Caco-2 (cell line): Measurements from ENCODE around the gene SERPINB5. TPM values are rescaled to one million over a fixed set of nuclear protein-coding genes. Genes with fewer than 3 reads are reported as not detected.

Source experiments
- BruUV-seq: library from RNA; stranded (reverse); fragments of 400-500 nt; replicated peaks from 2 replicates; lab custom pipeline; 2021; lab: Mats Ljungman, UMichigan
- CTCF ChIA-PET: fragments of 300-600 bp; sonication (Branson Sonifier 250); formaldehyde crosslinking; loops from one replicate; lab custom pipeline; 2022; ENCODE audit warnings: antibody characterized with exemption; lab: Charles Lee
- POLR2A ChIA-PET: fragments of 300-600 bp; sonication (Branson Sonifier 250); formaldehyde crosslinking; loops from one replicate; lab custom pipeline; 2022; ENCODE audit warnings: antibody characterized with exemption; lab: Charles Lee
- DNase-seq, 2 experiments: peaks; one replicate each; pipeline versions ENCODE4 v3.0.0 to v3.0.0-alpha.2; 2020 to 2022
- H3K27me3 ChIP-seq: replicated peaks from 2 replicates; pipeline ENCODE4 v1.6.0; 2011; ENCODE audit warnings: low read length; ENCODE audit not compliant: control insufficient read depth, insufficient read depth
- H3K36me3 ChIP-seq: 2 replicates; pipeline ENCODE4 v1.5.1; 2011; ENCODE audit warnings: low read length; ENCODE audit not compliant: control insufficient read depth, insufficient read depth
- H3K4me1 ChIP-seq: fragments of 250-450 bp; sonication (Bioruptor Pico); 2 replicates; pipeline ENCODE4 v1.5.1; 2020; ENCODE audit warnings: mild to moderate bottlenecking
- H3K4me3 ChIP-seq: 2 replicates; pipeline ENCODE4 v1.5.1; 2011; ENCODE audit warnings: low read depth, mild to moderate bottlenecking, control low read depth, low read length
- H3K9me3 ChIP-seq: fragments of 250-450 bp; sonication (Bioruptor Pico); 2 replicates; pipeline ENCODE4 v1.5.1; 2020; ENCODE audit warnings: mild to moderate bottlenecking, moderate library complexity
- H3K27ac Mint-ChIP-seq: one replicate; pipeline ENCODE4 v1.8.0; 2022; ENCODE audit warnings: mixed read lengths; ENCODE audit not compliant: unreplicated experiment
- H3K27me3 Mint-ChIP-seq: one replicate; pipeline ENCODE4 v1.8.0; 2022; ENCODE audit warnings: mixed read lengths; ENCODE audit not compliant: insufficient read depth, unreplicated experiment
- H3K36me3 Mint-ChIP-seq: one replicate; pipeline ENCODE4 v1.8.0; 2022; ENCODE audit warnings: mild to moderate bottlenecking, mixed read lengths; ENCODE audit not compliant: insufficient read depth, unreplicated experiment
- H3K4me1 Mint-ChIP-seq: one replicate; pipeline ENCODE4 v1.8.0; 2022; ENCODE audit warnings: low read depth, mixed read lengths; ENCODE audit not compliant: unreplicated experiment
- H3K4me3 Mint-ChIP-seq: one replicate; pipeline ENCODE4 v1.8.0; 2022; ENCODE audit warnings: mild to moderate bottlenecking, moderate library complexity, mixed read lengths; ENCODE audit not compliant: unreplicated experiment
- H3K9me3 Mint-ChIP-seq: one replicate; pipeline ENCODE4 v1.8.0; 2022; ENCODE audit warnings: mixed read lengths; ENCODE audit not compliant: unreplicated experiment
- CTCF ChIP-seq, 2 experiments: fragments of 200-600 bp in 1 of 2; IDR thresholded peaks; 1 replicate in 1 of 2; 2 replicates in 1 of 2; pipeline versions ENCODE4 v1.5.1 to v1.8.0; 2011 to 2022; ENCODE audit warnings: antibody characterized with exemption in 1 of 2, control low read depth in 1 of 2, inconsistent platforms in 1 of 2, low read depth in 1 of 2, low read length in 1 of 2, mild to moderate bottlenecking in 1 of 2, moderate library complexity in 1 of 2; ENCODE audit not compliant: insufficient read depth in 1 of 2, severe bottlenecking in 1 of 2, unreplicated experiment in 1 of 2
- intact Hi-C: fragments of 100-400 bp; cut with micrococcal nuclease; formaldehyde crosslinking; loops from one replicate; pipeline ENCODE4 v1.10.0; 2022; ENCODE audit not compliant: unreplicated experiment
- total RNA-seq: library from RNA; stranded (reverse); gene quantifications from 2 replicates; pipeline ENCODE4 v1.2.3, GENCODE V29; 2022

The SERPINB5 gene
- total RNA-seq, 1 experiment from 2014 or later, result not detected

- H3K27me3 Mint-ChIP-seq, result no peaks in the 10 kb centered on the region
- no peak for DNase-seq
- CTCF ChIA-PET, result no interaction called here
- no peaks in the 10 kb centered on the region for H3K4me1 Mint-ChIP-seq
- no peaks in the 10 kb centered on the region for H3K4me1 ChIP-seq
- H3K36me3 ChIP-seq, result no peaks in the 10 kb centered on the region
- POLR2A ChIA-PET, result no interaction called here
- H3K36me3 Mint-ChIP-seq, result no peaks in the 10 kb centered on the region
- no peak overlapping the region for H3K27ac Mint-ChIP-seq
- H3K4me3 Mint-ChIP-seq, result no peak overlapping the region
- H3K9me3 ChIP-seq, result no peaks in the 10 kb centered on the region
- no peaks in the 10 kb centered on the region for H3K27me3 ChIP-seq
- BruUV-seq, result no TSS peak
- no peak for TF ChIP-seq CTCF (IDR thresholded peaks at IDR 0.05; ENCODE audit: insufficient read depth in 1 of 2, low read depth in 1 of 2, low read length in 1 of 2, severe bottlenecking in 1 of 2, unreplicated experiment in 1 of 2)
- no peak overlapping the region for H3K4me3 ChIP-seq
- H3K9me3 Mint-ChIP-seq, result no peaks in the 10 kb centered on the region
- intact Hi-C loops, result no loop called here
Measured at GRCh38 chr18:63551769-63552168, 75.0 kb downstream of the SERPINB5 start.

GRCh38 chr18:63552581-63552980 is 75.8 kb downstream of the SERPINB5 start:
- no peak for TF ChIP-seq CTCF (IDR thresholded peaks at IDR 0.05; ENCODE audit: insufficient read depth in 1 of 2, low read depth in 1 of 2, low read length in 1 of 2, severe bottlenecking in 1 of 2, unreplicated experiment in 1 of 2)
- Histone ChIP-seq H3K4me3 (no peak overlapping the region), H3K27me3 (no peaks in the 10 kb centered on the region), H3K9me3 (no peaks in the 10 kb centered on the region), H3K36me3 (no peaks in the 10 kb centered on the region), H3K4me1 (no peaks in the 10 kb centered on the region)
- intact Hi-C loops, result no loop called here
- ChIA-PET POLR2A (no interaction called here), CTCF (no interaction called here)
- no peak overlapping the region for H3K27ac Mint-ChIP-seq
- no peaks in the 10 kb centered on the region for H3K36me3 Mint-ChIP-seq
- H3K4me1 Mint-ChIP-seq, result no peaks in the 10 kb centered on the region
- H3K9me3 Mint-ChIP-seq, result no peaks in the 10 kb centered on the region
- BruUV-seq, result no TSS peak
- no peak overlapping the region for H3K4me3 Mint-ChIP-seq
- no peak for DNase-seq
- H3K27me3 Mint-ChIP-seq, result no peaks in the 10 kb centered on the region

GRCh38 chr18:63553081-63553480 is 76.3 kb downstream of the SERPINB5 start:
- H3K4me3 Mint-ChIP-seq, result no peak overlapping the region
- no peak for TF ChIP-seq CTCF (IDR thresholded peaks at IDR 0.05; ENCODE audit: insufficient read depth in 1 of 2, low read depth in 1 of 2, low read length in 1 of 2, severe bottlenecking in 1 of 2, unreplicated experiment in 1 of 2)
- ChIA-PET CTCF (no interaction called here), POLR2A (no interaction called here)
- H3K9me3 Mint-ChIP-seq, result no peaks in the 10 kb centered on the region
- H3K27ac Mint-ChIP-seq, result no peak overlapping the region
- no peaks in the 10 kb centered on the region for H3K27me3 Mint-ChIP-seq
- intact Hi-C loops, result no loop called here
- no peaks in the 10 kb centered on the region for H3K4me1 Mint-ChIP-seq
- no TSS peak for BruUV-seq
- H3K36me3 Mint-ChIP-seq, result no peaks in the 10 kb centered on the region
- no peaks in the 10 kb centered on the region for H3K4me1 ChIP-seq
- no peaks in the 10 kb centered on the region for H3K9me3 ChIP-seq
- H3K36me3 ChIP-seq, result no peaks in the 10 kb centered on the region
- no peak overlapping the region for H3K4me3 ChIP-seq
- DNase-seq, result no peak
- H3K27me3 ChIP-seq, result no peaks in the 10 kb centered on the region

Other genes with a start within 250 kb of the SERPINB5 start
- 6.3 and 6.5 TPM in 2 replicates for gene BCL2, start 157.2 kb upstream of the SERPINB5 start, total RNA-seq
- gene KDSR, start 109.8 kb upstream of the SERPINB5 start, total RNA-seq, result 22.8 and 26.8 TPM in 2 replicates
- gene VPS4B, start 54.5 kb upstream of the SERPINB5 start, total RNA-seq, result 35.0 and 35.3 TPM in 2 replicates
- not detected in 2 replicates for gene SERPINB12, start 65.4 kb downstream of the SERPINB5 start, total RNA-seq
- gene SERPINB13, start 110.4 kb downstream of the SERPINB5 start, total RNA-seq, result not detected in 2 replicates
- not detected in 2 replicates for gene SERPINB4, start 167.3 kb downstream of the SERPINB5 start, total RNA-seq
- gene SERPINB3, start 184.9 kb downstream of the SERPINB5 start, total RNA-seq, result not detected in 2 replicates
- not detected in 2 replicates for gene SERPINB11, start 226.0 kb downstream of the SERPINB5 start, total RNA-seq